GM19372 (cell line): Measurements from ENCODE around the gene CNOT4.
"Not testable (repeated sequence)": the region's sequence is repeated elsewhere in the genome, so short reads cannot be mapped to it uniquely, and the experiment has no call there.

ENCODE experiments used
- ATAC-seq: cut with Tn5 transposase; IDR thresholded peaks from one replicate; pipeline ENCODE4 v1.9.1; 2021; ENCODE audit warnings: mild to moderate bottlenecking, low read depth, moderate library complexity; ENCODE audit not compliant: unreplicated experiment

CNOT4 gene

GRCh38 chr7:135369405-135369804 lies 140.5 kb downstream of the CNOT4 start:
- ATAC-seq = no peak

- ATAC-seq = no peak
These were observed 141.3 kb downstream of the CNOT4 start for GRCh38 chr7:135368416-135369186.

DNA sequence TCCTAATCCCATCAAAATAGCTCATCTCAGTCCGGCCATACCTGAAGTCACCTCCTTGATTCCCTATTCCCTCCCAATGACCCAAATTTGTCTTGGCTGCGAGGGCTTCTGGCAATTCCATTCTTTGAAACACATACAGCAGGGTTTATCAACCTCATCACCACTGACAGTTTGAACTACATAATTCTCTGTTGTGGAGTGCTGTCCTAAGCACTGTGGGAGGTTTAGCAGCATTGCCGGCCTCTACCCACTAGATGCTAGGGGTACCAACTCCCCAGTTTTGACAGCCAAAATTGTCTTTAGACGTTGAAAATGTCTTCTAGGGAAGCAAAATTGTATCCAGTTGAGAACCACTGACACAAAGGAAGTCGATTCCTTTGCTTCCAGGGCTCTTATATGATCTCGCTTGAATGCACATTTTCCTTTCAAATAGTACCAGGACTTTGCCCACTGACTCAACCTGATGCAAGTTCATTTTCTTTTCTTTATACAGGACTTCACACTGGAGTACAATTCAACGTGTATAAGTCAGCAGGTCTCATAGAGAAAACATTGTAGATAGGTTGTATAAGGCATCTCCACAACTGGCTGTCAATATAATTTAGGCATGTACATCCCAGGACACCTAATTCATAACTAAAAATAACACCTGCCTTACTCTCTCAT lies 142.9 kb downstream of the CNOT4 start:
- ATAC-seq = no peak

DNA sequence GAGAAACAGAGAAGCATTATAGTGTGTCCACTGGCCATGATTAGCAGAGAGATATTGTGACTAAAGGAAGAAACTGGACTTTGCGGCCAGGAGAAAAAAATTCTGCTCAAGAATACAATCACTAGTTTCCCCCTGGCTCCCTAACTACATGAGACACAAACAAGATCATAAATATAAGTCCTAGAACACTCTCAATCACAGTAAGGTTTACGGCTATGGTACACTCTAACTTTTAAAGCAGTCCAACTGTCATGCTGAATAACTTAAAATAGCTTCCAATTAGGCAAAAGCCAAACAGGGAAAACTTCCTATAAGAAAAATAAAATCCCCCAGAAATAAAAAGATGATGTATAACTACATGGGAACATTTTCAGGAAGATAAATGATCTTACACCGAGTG lies 144.2 kb downstream of the CNOT4 start:
- ATAC-seq = no peak

- no peak for ATAC-seq
These were observed 145.7 kb downstream of the CNOT4 start for GRCh38 chr7:135364206-135364605.

DNA sequence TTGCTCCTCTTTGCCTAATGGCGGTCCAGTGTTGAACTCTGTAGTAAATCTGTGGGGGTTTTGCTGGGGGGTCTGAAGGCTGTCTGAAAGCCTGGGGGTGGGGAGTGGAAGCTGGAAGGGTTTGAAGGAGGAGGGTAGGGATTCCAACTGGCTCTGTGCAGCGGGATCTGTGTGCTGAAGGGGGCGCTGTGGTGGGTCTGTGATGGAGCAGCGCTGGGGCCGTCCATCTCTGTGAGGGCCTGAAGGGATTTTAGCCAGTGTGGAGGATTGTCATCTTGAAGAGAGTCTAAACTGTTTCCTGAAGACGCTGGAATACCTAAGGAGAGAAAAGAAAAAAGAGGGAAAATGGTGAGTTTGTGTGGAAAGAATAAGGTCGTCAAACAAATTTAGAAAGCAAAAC lies 147.0 kb downstream of the CNOT4 start:
- ATAC-seq = no peak

DNA sequence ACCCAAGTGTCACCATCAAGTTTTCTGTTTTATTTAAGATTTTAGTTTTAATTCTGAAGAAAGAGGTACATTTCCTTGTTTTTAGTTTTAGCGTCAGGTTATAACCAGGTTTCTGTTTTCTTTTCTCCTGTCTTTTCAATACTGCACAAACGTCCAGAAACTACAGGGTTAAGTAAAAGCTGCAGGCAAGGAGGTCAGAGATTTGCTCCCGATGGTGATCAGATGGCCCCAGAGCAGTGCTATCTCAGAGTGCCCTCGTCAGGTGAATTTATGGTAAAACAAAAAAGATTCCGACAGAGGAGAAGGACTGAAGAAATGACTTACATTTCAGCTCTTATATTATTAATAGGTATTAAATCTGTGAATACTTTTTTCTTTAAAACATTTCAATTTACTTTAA lies 148.1 kb downstream of the CNOT4 start:
- no peak for ATAC-seq

- ATAC-seq = no peak
These were observed 150.3 kb downstream of the CNOT4 start for GRCh38 chr7:135359615-135360014.

GRCh38 chr7:135355377-135356048 lies 154.4 kb downstream of the CNOT4 start:
- ATAC-seq = no peak

DNA sequence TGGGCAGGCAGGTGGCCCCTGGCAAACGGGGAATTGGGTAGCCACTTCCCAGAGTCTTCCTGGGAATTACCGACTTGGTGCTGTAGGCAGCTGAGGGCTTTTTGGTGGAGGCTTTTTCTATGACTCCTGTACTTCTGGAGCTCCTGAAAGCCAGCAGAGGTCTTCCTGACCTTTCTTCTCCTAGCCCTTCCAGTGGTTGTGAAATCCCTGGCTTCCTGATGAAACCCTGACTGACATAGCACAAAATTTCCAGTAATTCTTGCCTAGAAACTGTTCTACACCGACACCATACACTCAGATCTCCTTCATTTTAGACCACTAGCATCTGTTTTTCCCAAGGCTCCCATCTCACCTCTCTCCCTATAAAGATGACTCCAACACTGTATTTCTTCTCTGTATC lies 156.1 kb downstream of the CNOT4 start:
- no peak for ATAC-seq

DNA sequence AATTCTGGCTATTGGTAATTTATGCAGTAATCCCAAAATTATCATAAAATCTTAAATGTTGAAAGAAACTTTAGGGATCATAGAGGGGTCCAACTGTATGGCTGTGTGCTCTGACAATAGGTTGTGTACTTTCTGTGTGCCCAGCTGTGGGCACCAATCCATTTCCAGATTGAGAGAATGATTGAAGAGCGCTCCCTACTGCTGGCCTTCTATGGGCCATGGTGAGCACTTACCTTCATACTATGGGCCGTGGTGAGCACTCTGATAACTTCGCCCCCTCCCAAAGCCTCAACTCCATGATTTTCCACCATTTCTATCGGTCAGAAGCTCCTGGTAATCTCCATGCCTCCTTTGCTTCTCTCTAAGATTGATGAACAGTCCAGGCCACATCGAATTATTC lies 157.6 kb downstream of the CNOT4 start:
- no peak for ATAC-seq

- ATAC-seq = not testable (repeated sequence)
These were observed 158.8 kb downstream of the CNOT4 start for GRCh38 chr7:135351070-135351469.

GRCh38 chr7:135349746-135350145 lies 160.2 kb downstream of the CNOT4 start:
- no peak for ATAC-seq

DNA sequence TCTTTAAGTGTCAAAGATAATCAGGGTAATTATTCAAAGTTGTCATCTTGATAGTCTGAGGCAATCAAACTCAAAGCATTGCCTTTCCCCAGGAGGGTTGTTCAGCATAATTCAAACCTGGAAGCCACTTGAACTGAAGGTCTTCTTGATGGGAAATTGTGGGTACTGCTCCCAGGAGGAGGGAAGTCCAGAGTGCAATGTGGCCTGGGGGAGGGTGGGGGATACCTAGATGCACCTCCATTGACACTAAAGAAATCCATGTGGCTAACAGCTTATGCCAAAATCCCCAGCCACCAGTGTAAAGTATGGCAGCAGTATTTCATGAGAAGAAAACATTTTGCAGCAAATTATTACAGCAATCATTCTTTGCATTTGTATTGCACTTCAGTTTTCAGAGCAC lies 161.4 kb downstream of the CNOT4 start:
- ATAC-seq = no peak

GRCh38 chr7:135343361-135343760 lies 166.5 kb downstream of the CNOT4 start:
- ATAC-seq = no peak

DNA sequence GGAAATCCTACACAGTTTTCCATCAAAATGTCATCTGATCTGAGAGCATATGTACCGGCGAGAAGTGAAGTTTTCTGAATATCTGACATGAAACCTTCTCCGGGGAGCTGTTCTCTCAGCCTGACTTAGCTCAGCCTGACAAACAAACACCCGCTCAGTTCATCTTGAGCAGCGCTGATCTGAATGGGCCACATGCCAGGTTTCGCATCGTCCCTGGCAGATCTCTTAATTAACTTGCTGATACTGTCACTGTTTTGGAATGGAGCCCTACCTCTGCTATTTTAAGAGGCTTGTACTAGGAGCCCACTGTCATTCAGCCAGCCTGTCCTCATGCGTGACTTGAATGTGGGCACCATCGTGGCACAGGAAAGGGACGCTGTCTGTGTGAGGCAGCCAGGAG lies 167.0 kb downstream of the CNOT4 start:
- ATAC-seq = no peak

DNA sequence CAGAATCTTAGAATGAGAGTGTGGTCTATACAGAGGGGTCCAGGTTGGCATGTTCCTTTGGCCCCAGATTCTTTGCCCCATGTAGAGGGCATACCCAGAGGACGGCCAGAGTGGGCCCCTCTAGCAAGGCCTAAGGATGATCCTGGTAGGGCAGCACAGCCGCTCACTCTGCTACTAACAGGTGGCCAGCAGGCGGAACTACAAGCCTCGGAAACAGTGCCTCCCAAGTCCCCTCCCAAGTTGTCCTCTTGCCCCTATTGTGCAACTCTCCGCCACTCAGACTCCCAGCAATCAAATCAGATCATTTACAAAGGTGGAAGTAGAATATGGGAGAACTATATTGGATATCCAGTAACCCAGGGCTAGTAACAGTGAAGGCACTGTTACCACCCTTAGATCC lies 168.9 kb downstream of the CNOT4 start:
- no peak for ATAC-seq

DNA sequence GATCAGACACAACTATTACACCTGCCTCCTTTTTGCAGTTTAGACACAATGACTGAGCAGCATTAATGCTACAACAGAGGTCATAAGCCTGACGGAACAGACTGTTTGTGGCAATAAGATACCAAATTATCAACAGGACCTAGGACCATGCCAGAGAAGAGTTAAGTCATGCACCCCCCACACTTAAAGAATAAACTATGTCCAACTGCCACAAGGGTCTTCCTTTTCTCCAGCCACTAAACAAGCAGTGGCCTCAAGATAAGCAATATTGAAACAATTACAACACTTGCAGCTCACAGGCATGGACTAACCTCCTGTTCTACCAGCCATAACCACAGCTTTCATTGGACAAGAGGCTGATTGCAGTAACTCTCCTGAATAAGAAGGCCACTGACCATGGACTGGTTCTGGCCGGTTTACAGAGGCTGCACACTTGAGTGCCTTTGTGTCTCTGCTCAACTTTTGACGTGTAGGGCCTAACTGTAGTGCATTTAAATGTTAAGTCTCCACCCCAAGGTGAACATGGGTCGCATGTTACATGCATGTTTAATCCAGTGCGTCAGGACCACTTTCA lies 171.8 kb downstream of the CNOT4 start:
- ATAC-seq = no peak

DNA sequence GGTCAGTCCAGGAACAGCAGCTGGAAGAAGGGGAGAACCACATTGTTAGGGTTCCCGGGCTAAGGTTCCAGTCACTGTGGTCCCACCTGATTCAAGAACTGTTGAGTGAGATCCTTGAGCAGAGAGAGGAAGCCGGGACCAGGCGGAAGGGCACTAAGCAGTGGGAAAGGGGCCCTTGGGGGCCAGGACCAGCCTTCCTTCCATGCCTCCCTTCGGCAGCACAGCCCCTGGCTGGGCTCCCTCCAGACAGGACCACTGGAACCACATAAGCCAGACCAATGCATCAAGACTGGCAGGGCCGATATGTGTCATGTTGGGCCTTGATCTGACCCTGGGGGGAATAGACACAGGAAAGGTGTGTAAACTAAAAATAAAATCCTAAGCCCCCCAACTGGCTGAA lies 172.4 kb downstream of the CNOT4 start:
- ATAC-seq = no peak

GRCh38 chr7:135335628-135336139 lies 174.2 kb downstream of the CNOT4 start:
- no peak for ATAC-seq
